H9 (cell line): ENCODE results near the gene TRIAP1. TPM values are rescaled to one million over a fixed set of nuclear protein-coding genes. Genes with fewer than 3 reads are reported as not detected.
A peak's percentile ranks its signal among the peaks of the same experiment; 100 is the strongest.

Experiments
- DNase-seq: peaks from one replicate; pipeline ENCODE4 v3.0.0-alpha.2; 2017
- H2AFZ ChIP-seq: one replicate; pipeline ENCODE4 v1.6.1; 2013; ENCODE audit warnings: mild to moderate bottlenecking, low read length, control low read depth, moderate library complexity
- H2AK5ac ChIP-seq: 2 replicates; pipeline ENCODE4 v1.6.1; 2013; ENCODE audit warnings: low read length, control low read depth, mixed read lengths; ENCODE audit not compliant: insufficient read length
- H2BK120ac ChIP-seq: one replicate; pipeline ENCODE4 v1.6.1; 2013; ENCODE audit warnings: low read depth, mild to moderate bottlenecking, low read length, control low read depth, inconsistent platforms; ENCODE audit not compliant: poor library complexity, severe bottlenecking
- H2BK12ac ChIP-seq: 2 replicates; pipeline ENCODE4 v1.6.1; 2013; ENCODE audit warnings: low read length, control low read depth, mixed read lengths, low read depth; ENCODE audit not compliant: insufficient read length
- H2BK15ac ChIP-seq: 2 replicates; pipeline ENCODE4 v1.6.1; 2013; ENCODE audit warnings: low read depth, low read length, control low read depth
- H2BK20ac ChIP-seq: one replicate; pipeline ENCODE4 v1.6.1; 2013; ENCODE audit warnings: low read depth, mild to moderate bottlenecking, low read length, control low read depth, inconsistent platforms; ENCODE audit not compliant: poor library complexity, severe bottlenecking
- H2BK5ac ChIP-seq: 2 replicates; pipeline ENCODE4 v1.6.1; 2013; ENCODE audit warnings: low read length, control low read depth, mixed read lengths; ENCODE audit not compliant: insufficient read length
- H3K14ac ChIP-seq: 2 replicates; pipeline ENCODE4 v1.6.1; 2013; ENCODE audit warnings: low read length, control low read depth; ENCODE audit not compliant: insufficient read depth
- H3K18ac ChIP-seq: 2 replicates; pipeline ENCODE4 v1.6.1; 2013; ENCODE audit warnings: low read depth, mild to moderate bottlenecking, mixed read lengths, low read length, control low read depth; ENCODE audit not compliant: insufficient read length
- H3K23ac ChIP-seq: 2 replicates; pipeline ENCODE4 v1.6.1; 2013; ENCODE audit warnings: low read length, control low read depth, mixed read lengths, low read depth; ENCODE audit not compliant: insufficient read length
- H3K23me2 ChIP-seq: 2 replicates; pipeline ENCODE4 v1.6.1; 2013; ENCODE audit warnings: low read depth, mild to moderate bottlenecking, mixed read lengths, low read length, control low read depth; ENCODE audit not compliant: insufficient read length, poor library complexity, severe bottlenecking
- H3K27ac ChIP-seq: 2 replicates; pipeline ENCODE4 v1.5.1; 2013; ENCODE audit warnings: low read length, control low read depth, mixed read lengths, low read depth; ENCODE audit not compliant: insufficient read length
- H3K27me3 ChIP-seq: 2 replicates; pipeline ENCODE4 v1.6.1; 2013; ENCODE audit warnings: low read length, control low read depth, inconsistent platforms; ENCODE audit not compliant: insufficient read depth
- H3K4ac ChIP-seq: 2 replicates; pipeline ENCODE4 v1.6.1; 2013; ENCODE audit warnings: low read depth, mild to moderate bottlenecking, control low read depth, inconsistent platforms, low read length, moderate library complexity
- H3K4me1 ChIP-seq: 2 replicates; pipeline ENCODE4 v1.6.1; 2013; ENCODE audit warnings: low read length, control low read depth, inconsistent platforms; ENCODE audit not compliant: insufficient read depth
- H3K4me2 ChIP-seq: 2 replicates; pipeline ENCODE4 v1.6.1; 2013; ENCODE audit warnings: low read length, control low read depth, mixed read lengths; ENCODE audit not compliant: insufficient read length, insufficient read depth
- H3K56ac ChIP-seq: 2 replicates; pipeline ENCODE4 v1.6.1; 2013; ENCODE audit warnings: low read depth, mild to moderate bottlenecking, mixed read lengths, low read length, control low read depth; ENCODE audit not compliant: insufficient read length
- H3K79me1 ChIP-seq: 2 replicates; pipeline ENCODE4 v1.6.1; 2013; ENCODE audit warnings: low read depth, mild to moderate bottlenecking, moderate library complexity, low read length, control low read depth, inconsistent platforms; ENCODE audit not compliant: insufficient read depth, poor library complexity, severe bottlenecking
- H3K79me2 ChIP-seq: 2 replicates; pipeline ENCODE4 v1.6.1; 2013; ENCODE audit warnings: low read length, control low read depth, inconsistent platforms; ENCODE audit not compliant: insufficient read depth
- H3K9ac ChIP-seq: 2 replicates; pipeline ENCODE4 v1.6.1; 2013; ENCODE audit warnings: low read length, control low read depth, mixed read lengths; ENCODE audit not compliant: insufficient read length; ENCODE audit errors: extremely low read depth
- H3K9me3 ChIP-seq: one replicate; pipeline ENCODE4 v1.6.1; 2013; ENCODE audit warnings: low read depth, low read length, inconsistent platforms; ENCODE audit not compliant: control insufficient read depth
- H3T11ph ChIP-seq: one replicate; pipeline ENCODE4 v1.6.1; 2013; ENCODE audit warnings: mild to moderate bottlenecking, low read length, control low read depth, inconsistent platforms
- H4K20me1 ChIP-seq: one replicate; pipeline ENCODE4 v1.6.1; 2013; ENCODE audit not compliant: control insufficient read depth, insufficient read length, insufficient read depth
- H4K5ac ChIP-seq: 2 replicates; pipeline ENCODE4 v1.6.1; 2013; ENCODE audit warnings: low read depth, mild to moderate bottlenecking, mixed read lengths, low read length, control low read depth; ENCODE audit not compliant: insufficient read length
- H4K8ac ChIP-seq: replicated peaks from 2 replicates; pipeline ENCODE4 v1.6.1; 2013; ENCODE audit warnings: low read length, control low read depth, mixed read lengths, low read depth; ENCODE audit not compliant: insufficient read length
- H4K91ac ChIP-seq: 2 replicates; pipeline ENCODE4 v1.6.1; 2013; ENCODE audit warnings: low read depth, mild to moderate bottlenecking, moderate library complexity, mixed read lengths, low read length, control low read depth; ENCODE audit not compliant: insufficient read length
- H3K27ac Mint-ChIP-seq, 3 experiments: 2 replicates in 2 of 3; 3 replicates in 1 of 3; pipeline ENCODE4 v1.8.0; 2020 to 2021; ENCODE audit warnings: mixed read lengths in 3 of 3, mild to moderate bottlenecking in 1 of 3, moderate library complexity in 1 of 3
- H3K27me3 Mint-ChIP-seq: 2 replicates; pipeline ENCODE4 v1.8.0; 2021; ENCODE audit warnings: low read depth, mild to moderate bottlenecking, moderate library complexity, mixed read lengths
- H3K36me3 Mint-ChIP-seq, 3 experiments: 2 replicates in 2 of 3; 3 replicates in 1 of 3; pipeline ENCODE4 v1.8.0; 2020 to 2021; ENCODE audit warnings: low read depth in 3 of 3, mixed read lengths in 3 of 3; ENCODE audit not compliant: insufficient read depth in 1 of 3
- H3K4me1 Mint-ChIP-seq, 2 experiments: 2 replicates each; pipeline ENCODE4 v1.8.0; 2020; ENCODE audit warnings: mixed read lengths in 2 of 2
- H3K4me3 Mint-ChIP-seq, 2 experiments: 2 replicates in 1 of 2; 3 replicates in 1 of 2; pipeline ENCODE4 v1.8.0; 2020 to 2021; ENCODE audit warnings: mild to moderate bottlenecking in 2 of 2, mixed read lengths in 2 of 2, moderate library complexity in 1 of 2
- H3K9me3 Mint-ChIP-seq, 2 experiments: 2 replicates in 1 of 2; 3 replicates in 1 of 2; pipeline ENCODE4 v1.8.0; 2020; ENCODE audit warnings: mild to moderate bottlenecking in 2 of 2, mixed read lengths in 2 of 2, moderate library complexity in 1 of 2
- WGBS: extraction: QIAGEN DNeasy Blood & Tissue Kit; methylation state at CpG from one replicate; pipeline ENCODE4 v1.1.7; 2013; ENCODE audit warnings: missing lambda C conversion rate, low lambda C conversion rate, mixed read lengths; ENCODE audit not compliant: insufficient read length; ENCODE audit errors: extremely low coverage; 5-methylcytosine and 5-hydroxymethylcytosine counted together
- total RNA-seq: library from RNA; stranded (reverse); gene quantifications from 2 replicates; pipeline ENCODE4 v1.2.1, GENCODE V29; 2021
- TF ChIP-seq, protein P1 (sequence below): fragments of 200-600 bp; sonication (generic); conservative IDR thresholded peaks from 3 replicates; pipeline ENCODE4 v1.8.0; 2021; ENCODE audit warnings: antibody characterized with exemption, mild to moderate bottlenecking

The TRIAP1 gene
- total RNA-seq, 1 experiment from 2014 or later = 70.4 TPM

DNA sequence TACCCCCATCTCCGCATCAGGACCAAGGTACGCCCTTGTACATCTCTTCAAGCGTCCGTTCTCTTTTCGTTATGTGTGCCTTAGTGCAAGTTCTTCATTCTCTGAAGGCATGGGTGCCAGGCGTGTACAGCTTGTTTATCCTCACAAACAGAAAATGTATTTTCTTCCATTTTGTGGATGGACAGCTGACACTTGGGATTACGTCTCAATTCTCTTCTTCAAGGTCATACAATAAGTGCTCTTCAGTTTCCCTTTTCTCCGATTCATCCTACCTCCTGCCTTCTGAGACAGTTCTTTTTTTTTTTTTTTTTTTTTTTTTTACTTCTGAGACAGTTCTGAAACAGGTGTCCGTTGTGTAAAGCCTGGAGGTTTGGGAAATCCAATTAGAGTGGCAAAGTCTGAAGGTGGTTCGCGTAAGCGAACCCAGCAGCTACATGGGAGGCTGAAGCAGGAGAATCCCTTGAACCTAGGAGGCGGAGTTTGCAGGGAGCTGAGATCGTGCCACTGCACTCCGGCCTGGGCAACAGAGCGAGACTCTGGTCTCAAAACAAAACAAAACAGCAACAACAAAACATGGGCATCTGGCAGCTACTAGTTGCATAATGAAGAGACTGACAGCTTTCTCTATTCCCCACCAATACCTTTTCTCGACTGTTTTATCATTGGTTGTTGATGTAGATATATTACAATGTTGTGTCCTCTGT, 7.5 kb downstream of the TRIAP1 start:
- H2AFZ ChIP-seq = no peak overlapping the region

More for the DNA sequence above, 7.5 kb downstream of the TRIAP1 start:
- no peak overlapping the region for H2BK20ac ChIP-seq
- H3K4me1 ChIP-seq = no peaks in the 10 kb centered on the region
- no peaks in the 10 kb centered on the region for H3K9me3 ChIP-seq
- H4K20me1 ChIP-seq = no peaks in the 10 kb centered on the region
- no peak overlapping the region for H3K56ac ChIP-seq
- no peak for DNase-seq
- TF ChIP-seq, protein P1, sequence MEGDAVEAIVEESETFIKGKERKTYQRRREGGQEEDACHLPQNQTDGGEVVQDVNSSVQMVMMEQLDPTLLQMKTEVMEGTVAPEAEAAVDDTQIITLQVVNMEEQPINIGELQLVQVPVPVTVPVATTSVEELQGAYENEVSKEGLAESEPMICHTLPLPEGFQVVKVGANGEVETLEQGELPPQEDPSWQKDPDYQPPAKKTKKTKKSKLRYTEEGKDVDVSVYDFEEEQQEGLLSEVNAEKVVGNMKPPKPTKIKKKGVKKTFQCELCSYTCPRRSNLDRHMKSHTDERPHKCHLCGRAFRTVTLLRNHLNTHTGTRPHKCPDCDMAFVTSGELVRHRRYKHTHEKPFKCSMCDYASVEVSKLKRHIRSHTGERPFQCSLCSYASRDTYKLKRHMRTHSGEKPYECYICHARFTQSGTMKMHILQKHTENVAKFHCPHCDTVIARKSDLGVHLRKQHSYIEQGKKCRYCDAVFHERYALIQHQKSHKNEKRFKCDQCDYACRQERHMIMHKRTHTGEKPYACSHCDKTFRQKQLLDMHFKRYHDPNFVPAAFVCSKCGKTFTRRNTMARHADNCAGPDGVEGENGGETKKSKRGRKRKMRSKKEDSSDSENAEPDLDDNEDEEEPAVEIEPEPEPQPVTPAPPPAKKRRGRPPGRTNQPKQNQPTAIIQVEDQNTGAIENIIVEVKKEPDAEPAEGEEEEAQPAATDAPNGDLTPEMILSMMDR = no peak
- no peak overlapping the region for H4K91ac ChIP-seq
- no peak overlapping the region for H3K4ac ChIP-seq
- no peaks in the 10 kb centered on the region for H3K23me2 ChIP-seq
- no peak overlapping the region for H4K8ac ChIP-seq
- H3K79me1 ChIP-seq = peaks cover 3% of the 10 kb centered on the region
- Mint-ChIP-seq H3K27me3 (0 out of 2 replicates have a peak, but pooled peaks cover 1% of the 10 kb centered on the region), H3K9me3 (no peaks in the 10 kb centered on the region), H3K36me3 (peaks cover 15 to 40% (median 28%) of the 10 kb centered on the region in 3 experiments; a peak in 6 of 7 replicates), H3K4me3 (peak overlapping the region; percentile 94 to 99), H3K27ac (peak overlapping the region; percentile 63 to 99 (median 95); a peak in 6 of 7 replicates), H3K4me1 (peaks cover 11 to 14% of the 10 kb centered on the region in 2 experiments)
- no peak overlapping the region for H2BK15ac ChIP-seq
- no peak overlapping the region for H2BK12ac ChIP-seq
- H3K27me3 ChIP-seq = no peaks in the 10 kb centered on the region
- no peak overlapping the region for H2BK5ac ChIP-seq
- no peak overlapping the region for H3K18ac ChIP-seq
- H3K27ac ChIP-seq = no peak overlapping the region
- no peak overlapping the region for H3K23ac ChIP-seq
- H4K5ac ChIP-seq = no peak overlapping the region
- no peak overlapping the region for H3T11ph ChIP-seq
- no peak overlapping the region for H2BK120ac ChIP-seq
- peak overlapping the region; percentile 69 for H3K9ac ChIP-seq
- H3K4me2 ChIP-seq = peak overlapping the region; percentile 100
- WGBS = no CpG with 5 or more reads among the region's 17 CpGs
- no peak overlapping the region for H2AK5ac ChIP-seq
- peaks cover 5% of the 10 kb centered on the region; the same call in 1 of the 2 replicates for H3K79me2 ChIP-seq
- peak overlapping the region; percentile 41; the same call in 1 of the 2 replicates for H3K14ac ChIP-seq
